Lung (tissue), 12 donors: ENCODE results near the gene PMS2. TPM values are rescaled to one million over a fixed set of nuclear protein-coding genes. Genes with fewer than 3 reads are reported as not detected.

Experiments
- ATAC-seq: fragments of 200-7000 bp; cut with Tn5 transposase; one replicate; pipeline ENCODE4 v1.9.1; 2020; ENCODE audit warnings: moderate number of reproducible peaks; ENCODE audit not compliant: insufficient read depth, low FRiP score
- DNase-seq, 3 donors: peaks; one replicate each; pipeline ENCODE4 v3.0.0-alpha.2; 2013 to 2017
- H3K27ac ChIP-seq, 2 donors: one replicate each; pipeline ENCODE4 v1.5.1; 2013; ENCODE audit warnings: mild to moderate bottlenecking in 2 of 2, moderate library complexity in 2 of 2, control low read depth in 1 of 2, inconsistent platforms in 1 of 2, low read depth in 1 of 2, low read length in 1 of 2
- H3K27me3 ChIP-seq, 3 donors: one replicate each; pipeline ENCODE4 v1.5.1; 2013; ENCODE audit warnings: low read length in 2 of 3; ENCODE audit not compliant: control insufficient read depth in 3 of 3, insufficient read depth in 3 of 3
- H3K36me3 ChIP-seq, 4 donors: one replicate each; pipeline ENCODE4 v1.5.1; 2013; ENCODE audit warnings: low read length in 4 of 4, mild to moderate bottlenecking in 1 of 4, moderate library complexity in 1 of 4; ENCODE audit not compliant: control insufficient read depth in 4 of 4, insufficient read depth in 4 of 4
- H3K4me1 ChIP-seq, 5 donors: one replicate each; pipeline ENCODE4 v1.5.1; 2013; ENCODE audit warnings: low read length in 5 of 5, mild to moderate bottlenecking in 2 of 5, moderate library complexity in 1 of 5; ENCODE audit not compliant: control insufficient read depth in 5 of 5, insufficient read depth in 5 of 5
- H3K4me3 ChIP-seq: one replicate; pipeline ENCODE4 v1.5.1; 2013; ENCODE audit warnings: mild to moderate bottlenecking, control low read depth, moderate library complexity
- H3K9ac ChIP-seq, 2 donors: one replicate each; pipeline ENCODE4 v1.5.1; 2013; ENCODE audit warnings: low read length in 2 of 2, control low read depth in 1 of 2; ENCODE audit not compliant: insufficient read depth in 1 of 2
- H3K9me3 ChIP-seq, 4 donors: one replicate each; pipeline ENCODE4 v1.5.1; 2013; ENCODE audit warnings: low read length in 3 of 4, mild to moderate bottlenecking in 1 of 4, moderate library complexity in 1 of 4; ENCODE audit not compliant: control insufficient read depth in 4 of 4, insufficient read depth in 3 of 4
- WGBS, 2 donors: extraction: QIAGEN DNeasy Blood & Tissue Kit; methylation state at CpG; one replicate each; pipeline ENCODE4 v1.1.7; 2013; 5-methylcytosine and 5-hydroxymethylcytosine counted together
- polyA plus RNA-seq, 2 donors: library from polyadenylated mRNA; stranded (reverse); fragments of 200-250 nt; gene quantifications; one replicate each; pipeline ENCODE4 v1.2.1, GENCODE V29; 2013
- total RNA-seq, 2 donors: library from RNA; depleted of rRNA in 1 of 2; stranded (reverse); fragments of >200 nt in 1 of 2; gene quantifications; one replicate each; pipeline ENCODE4 v1.2.1, GENCODE V29; 2014 to 2021
- TF ChIP-seq, protein P1 (sequence below): IDR thresholded peaks from 2 replicates; pipeline ENCODE4 v1.5.1; 2012; ENCODE audit warnings: mild to moderate bottlenecking; ENCODE audit errors: control extremely low read depth, extremely low read depth
- donor health status: control.
- donor health status: control.
- donor health status: Bipolar disorder and iron deficiency.
- donor health status: healthy.
- donor health status: DM: yes; HTN: yes; CAD: no.

The PMS2 gene
- total and polyA plus RNA-seq, 4 donors = 3.5 to 19.1 (median 7.9) TPM

- Histone ChIP-seq H3K9ac (no peak overlapping the region), H3K27ac (no peak overlapping the region), H3K9me3 (no peaks in the 10 kb centered on the region), H3K36me3 (peaks cover 13 to 19% (median 14%) of the 10 kb centered on the region in 4 donors), H3K27me3 (no peaks in the 10 kb centered on the region), H3K4me3 (no peak overlapping the region), H3K4me1 (no peaks in the 10 kb centered on the region)
- WGBS, 2 donors = 83 to 91% methylated on average over 4 of the region's 4 CpGs
- no peak for DNase-seq
- no peak for ATAC-seq
- TF ChIP-seq, protein P1, sequence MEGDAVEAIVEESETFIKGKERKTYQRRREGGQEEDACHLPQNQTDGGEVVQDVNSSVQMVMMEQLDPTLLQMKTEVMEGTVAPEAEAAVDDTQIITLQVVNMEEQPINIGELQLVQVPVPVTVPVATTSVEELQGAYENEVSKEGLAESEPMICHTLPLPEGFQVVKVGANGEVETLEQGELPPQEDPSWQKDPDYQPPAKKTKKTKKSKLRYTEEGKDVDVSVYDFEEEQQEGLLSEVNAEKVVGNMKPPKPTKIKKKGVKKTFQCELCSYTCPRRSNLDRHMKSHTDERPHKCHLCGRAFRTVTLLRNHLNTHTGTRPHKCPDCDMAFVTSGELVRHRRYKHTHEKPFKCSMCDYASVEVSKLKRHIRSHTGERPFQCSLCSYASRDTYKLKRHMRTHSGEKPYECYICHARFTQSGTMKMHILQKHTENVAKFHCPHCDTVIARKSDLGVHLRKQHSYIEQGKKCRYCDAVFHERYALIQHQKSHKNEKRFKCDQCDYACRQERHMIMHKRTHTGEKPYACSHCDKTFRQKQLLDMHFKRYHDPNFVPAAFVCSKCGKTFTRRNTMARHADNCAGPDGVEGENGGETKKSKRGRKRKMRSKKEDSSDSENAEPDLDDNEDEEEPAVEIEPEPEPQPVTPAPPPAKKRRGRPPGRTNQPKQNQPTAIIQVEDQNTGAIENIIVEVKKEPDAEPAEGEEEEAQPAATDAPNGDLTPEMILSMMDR = no peak
Observed at GRCh38 chr7:6049780-6050179, 40.9 kb upstream of the PMS2 start.

DNA sequence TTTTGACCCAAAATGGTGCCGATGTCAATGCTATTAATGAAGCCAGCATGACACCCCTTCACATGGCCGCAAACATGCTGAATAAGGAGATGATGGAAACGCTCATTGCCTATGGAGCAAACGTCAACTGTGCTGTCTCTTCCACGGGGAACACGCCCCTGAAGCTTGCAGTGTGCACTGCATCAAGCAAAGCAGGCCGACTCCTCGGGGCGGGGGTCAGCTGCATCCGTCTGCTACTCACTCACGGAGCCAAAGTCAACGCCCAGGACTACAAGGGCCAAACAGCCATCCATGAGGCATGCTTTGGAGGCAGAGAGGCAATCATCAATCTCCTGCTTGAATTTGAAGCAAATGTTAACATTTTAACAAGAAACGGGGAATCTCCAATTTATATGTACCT lies 26.8 kb upstream of the PMS2 start:
- DNase-seq (no peak), ATAC-seq (no peak)
- TF ChIP-seq, protein P1 = no peak
- no peak overlapping the region for H3K27ac ChIP-seq
- no peaks in the 10 kb centered on the region for H3K4me1 ChIP-seq
- no peaks in the 10 kb centered on the region for H3K27me3 ChIP-seq
- WGBS, 2 donors = 96 to 97% methylated on average over 13 of the region's 13 CpGs
- no peak overlapping the region for H3K4me3 ChIP-seq
- H3K9ac ChIP-seq = no peak overlapping the region
- H3K36me3 ChIP-seq = peaks cover 31 to 46% (median 35%) of the 10 kb centered on the region in 4 donors
- H3K9me3 ChIP-seq = no peaks in the 10 kb centered on the region

GRCh38 chr7:6035165-6035564 lies 26.3 kb upstream of the PMS2 start:
- WGBS, 2 donors = 92 to 97% methylated on average over 10 of the region's 10 CpGs
- no peak overlapping the region for H3K9ac ChIP-seq
- H3K27ac ChIP-seq = no peak overlapping the region
- no peaks in the 10 kb centered on the region for H3K4me1 ChIP-seq
- DNase-seq (no peak), ATAC-seq (no peak)
- H3K36me3 ChIP-seq = peaks cover 26 to 42% (median 31%) of the 10 kb centered on the region in 4 donors
- H3K9me3 ChIP-seq = no peaks in the 10 kb centered on the region
- TF ChIP-seq, protein P1 = no peak
- no peaks in the 10 kb centered on the region for H3K27me3 ChIP-seq
- H3K4me3 ChIP-seq = no peak overlapping the region

- no peak overlapping the region for H3K9ac ChIP-seq
- WGBS, 2 donors = 89 to 93% methylated on average over 7 of the region's 7 CpGs
Observed at GRCh38 chr7:6032641-6033040, 23.8 kb upstream of the PMS2 start.

More at GRCh38 chr7:6032641-6033040, 23.8 kb upstream of the PMS2 start:
- no peaks in the 10 kb centered on the region for H3K9me3 ChIP-seq
- no peak overlapping the region for H3K27ac ChIP-seq
- TF ChIP-seq, protein P1 = no peak
- no peak overlapping the region for H3K4me3 ChIP-seq
- no peaks in the 10 kb centered on the region for H3K4me1 ChIP-seq
- H3K27me3 ChIP-seq = no peaks in the 10 kb centered on the region
- no peak for ATAC-seq
- peaks cover 25 to 33% (median 28%) of the 10 kb centered on the region in 4 donors for H3K36me3 ChIP-seq
- no peak for DNase-seq
